ENCODE data around the gene CORO1C.

DNA sequence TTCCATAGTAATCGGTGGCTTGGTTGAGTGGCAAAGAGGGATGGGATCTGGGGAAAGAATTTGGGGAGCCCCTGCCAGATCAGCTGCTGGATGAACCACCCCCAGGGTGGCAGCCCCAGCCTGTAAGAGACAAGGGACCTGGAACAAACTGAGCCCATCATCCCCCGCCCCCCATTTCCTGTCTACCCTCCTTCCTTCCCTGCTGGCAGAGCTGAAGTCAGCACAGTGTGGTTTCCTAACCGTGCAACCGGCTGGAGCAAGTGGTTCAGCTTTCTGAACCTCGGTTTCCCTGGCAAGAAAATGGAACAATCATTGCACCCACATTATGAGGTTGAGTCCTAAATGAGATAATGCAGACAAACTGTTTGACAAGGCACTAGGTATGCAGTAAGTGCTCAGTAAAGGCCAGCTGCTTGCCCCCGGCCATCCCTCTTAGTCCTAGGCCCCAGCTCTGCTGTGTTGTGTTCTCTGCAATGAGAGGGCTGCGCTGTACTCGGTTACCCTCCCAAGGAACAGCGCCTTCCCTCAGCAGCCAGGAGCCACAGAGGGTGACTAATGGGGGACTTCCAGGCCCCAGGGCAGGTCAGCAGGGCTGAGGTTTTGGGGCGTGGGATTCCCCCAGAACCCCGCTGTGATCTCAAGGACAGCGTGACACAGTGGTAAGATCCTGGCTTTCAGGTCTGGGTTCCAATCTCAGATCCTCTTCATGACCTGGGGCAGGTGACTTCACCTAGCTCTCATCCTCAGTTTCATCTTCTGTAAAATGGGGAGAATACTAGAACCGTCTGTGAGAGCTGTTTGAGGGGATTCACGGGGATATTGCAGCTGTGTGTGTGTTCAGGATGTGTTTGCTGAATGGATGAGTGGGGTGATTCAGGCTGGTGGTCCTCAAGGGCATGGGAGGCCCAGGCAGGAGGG is 114.1 kb downstream of the CORO1C start:
- TF ChIP-seq EZH2phosphoT487 (IDR thresholded peaks at IDR 0.05; ENCODE audit: borderline replicate concordance), result no peak
- no peak for TF ChIP-seq EZH2 (IDR thresholded peaks at IDR 0.05)
- no peak for TF ChIP-seq EGR1 (IDR thresholded peaks at IDR 0.05; ENCODE audit: low read depth)
- no peak for TF ChIP-seq POLR2A (IDR thresholded peaks at IDR 0.05; ENCODE audit: borderline replicate concordance, extremely low read depth, insufficient read depth, insufficient read length)
- TF ChIP-seq, protein P1, sequence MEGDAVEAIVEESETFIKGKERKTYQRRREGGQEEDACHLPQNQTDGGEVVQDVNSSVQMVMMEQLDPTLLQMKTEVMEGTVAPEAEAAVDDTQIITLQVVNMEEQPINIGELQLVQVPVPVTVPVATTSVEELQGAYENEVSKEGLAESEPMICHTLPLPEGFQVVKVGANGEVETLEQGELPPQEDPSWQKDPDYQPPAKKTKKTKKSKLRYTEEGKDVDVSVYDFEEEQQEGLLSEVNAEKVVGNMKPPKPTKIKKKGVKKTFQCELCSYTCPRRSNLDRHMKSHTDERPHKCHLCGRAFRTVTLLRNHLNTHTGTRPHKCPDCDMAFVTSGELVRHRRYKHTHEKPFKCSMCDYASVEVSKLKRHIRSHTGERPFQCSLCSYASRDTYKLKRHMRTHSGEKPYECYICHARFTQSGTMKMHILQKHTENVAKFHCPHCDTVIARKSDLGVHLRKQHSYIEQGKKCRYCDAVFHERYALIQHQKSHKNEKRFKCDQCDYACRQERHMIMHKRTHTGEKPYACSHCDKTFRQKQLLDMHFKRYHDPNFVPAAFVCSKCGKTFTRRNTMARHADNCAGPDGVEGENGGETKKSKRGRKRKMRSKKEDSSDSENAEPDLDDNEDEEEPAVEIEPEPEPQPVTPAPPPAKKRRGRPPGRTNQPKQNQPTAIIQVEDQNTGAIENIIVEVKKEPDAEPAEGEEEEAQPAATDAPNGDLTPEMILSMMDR (IDR thresholded peaks at IDR 0.05 in 2 of 3, conservative IDR thresholded peaks at IDR 0.05 in 1 of 3; ENCODE audit: borderline replicate concordance in 1 of 3, insufficient read depth in 1 of 3, low read depth in 2 of 3, low read length in 2 of 3), result no peak
- no peak for TF ChIP-seq JUND (IDR thresholded peaks at IDR 0.05)
- TF ChIP-seq, protein P2, sequence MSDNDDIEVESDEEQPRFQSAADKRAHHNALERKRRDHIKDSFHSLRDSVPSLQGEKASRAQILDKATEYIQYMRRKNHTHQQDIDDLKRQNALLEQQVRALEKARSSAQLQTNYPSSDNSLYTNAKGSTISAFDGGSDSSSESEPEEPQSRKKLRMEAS (IDR thresholded peaks at IDR 0.05), result no peak

Measured in HCT116 (cell line).